ENCODE data around the gene TRIM26. TPM values are rescaled to one million over a fixed set of nuclear protein-coding genes. Genes with fewer than 3 reads are reported as not detected.
"Not testable (repeated sequence)": the region's sequence is repeated elsewhere in the genome, so short reads cannot be mapped to it uniquely, and the experiment has no call there.

The TRIM26 gene
- polyA plus RNA-seq, 3 donors: 16.4 to 26.4 (median 26.0) TPM

- intact Hi-C loops (cut with micrococcal nuclease): no loop called here
- WGBS (ENCODE audit: insufficient coverage): no CpG with 5 or more reads among the region's 1 CpG
- Mint-ChIP-seq H3K4me3 (no peak overlapping the region), H3K4me1 (peaks cover 3% of the 10 kb centered on the region), H3K27ac (no peak overlapping the region), H3K9me3 (peaks cover 8 to 27% (median 20%) of the 10 kb centered on the region in 7 donors), H3K27me3 (ENCODE audit: low read depth in 3 of 3) (peaks cover 11 to 26% (median 13%) of the 10 kb centered on the region in 3 donors), H3K36me3 (no peaks in the 10 kb centered on the region)
- peaks cover 8 to 15% of the 10 kb centered on the region in 2 donors for H3K9me3 ChIP-seq (replicated peaks in 1 of 2; ENCODE audit: control insufficient read depth in 1 of 2, insufficient read depth in 1 of 2, low read length in 2 of 2)
- no peaks in the 10 kb centered on the region for H3K79me2 ChIP-seq (ENCODE audit: insufficient read depth, low read length)
- no peak overlapping the region for H2AFZ ChIP-seq (ENCODE audit: insufficient read depth, low read depth, low read length, poor library complexity, severe bottlenecking)
- H3K4me3 ChIP-seq (replicated peaks in 1 of 3; ENCODE audit: low read depth in 2 of 3, low read length in 3 of 3): no peak overlapping the region
- H3K9ac ChIP-seq (ENCODE audit: insufficient read depth, low read length, poor library complexity, severe bottlenecking): no peak overlapping the region
- no peak for DNase-seq
- H3K27ac ChIP-seq (ENCODE audit: low read depth in 1 of 2, low read length in 2 of 2): no peak overlapping the region
- no peaks in the 10 kb centered on the region for H3K36me3 ChIP-seq (replicated peaks in 1 of 2; ENCODE audit: control insufficient read depth in 1 of 2, insufficient read depth in 2 of 2, low read length in 2 of 2)
- TF ChIP-seq CTCF (IDR thresholded peaks at IDR 0.05): no peak
- peaks cover 0 to 5% of the 10 kb centered on the region in 2 donors for H3K4me1 ChIP-seq (ENCODE audit: control insufficient read depth in 1 of 2, insufficient read depth in 2 of 2, low read length in 2 of 2)
- H3K27me3 ChIP-seq (ENCODE audit: control insufficient read depth in 2 of 2, insufficient read depth in 2 of 2, low read length in 2 of 2): peaks cover 3 to 5% of the 10 kb centered on the region in 2 donors
- no peak overlapping the region for H3K4me2 ChIP-seq (replicated peaks; ENCODE audit: extremely low read depth, low read length, poor library complexity, severe bottlenecking)
- no peaks in the 10 kb centered on the region for H4K20me1 ChIP-seq (ENCODE audit: insufficient read depth, low read length)
Observed at GRCh38 chr6:30223339-30223738, 10.1 kb upstream of the TRIM26 start.

GRCh38 chr6:30221956-30222355 lies 8.8 kb upstream of the TRIM26 start:
- DNase-seq; H3K79me2 ChIP-seq (ENCODE audit: insufficient read depth, low read length); H4K20me1 ChIP-seq (ENCODE audit: insufficient read depth, low read length); H3K4me3 ChIP-seq (replicated peaks in 1 of 3; ENCODE audit: low read depth in 2 of 3, low read length in 3 of 3); H3K4me2 ChIP-seq (replicated peaks; ENCODE audit: extremely low read depth, low read length, poor library complexity, severe bottlenecking); H3K4me3 Mint-ChIP-seq; H3K36me3 Mint-ChIP-seq; H3K9ac ChIP-seq (ENCODE audit: insufficient read depth, low read length, poor library complexity, severe bottlenecking); H3K36me3 ChIP-seq (replicated peaks in 1 of 2; ENCODE audit: control insufficient read depth in 1 of 2, insufficient read depth in 2 of 2, low read length in 2 of 2); H3K4me1 ChIP-seq (ENCODE audit: control insufficient read depth in 1 of 2, insufficient read depth in 2 of 2, low read length in 2 of 2); H3K27ac Mint-ChIP-seq; H3K4me1 Mint-ChIP-seq; intact Hi-C loops (cut with micrococcal nuclease); H2AFZ ChIP-seq (ENCODE audit: insufficient read depth, low read depth, low read length, poor library complexity, severe bottlenecking); H3K27me3 ChIP-seq (ENCODE audit: control insufficient read depth in 2 of 2, insufficient read depth in 2 of 2, low read length in 2 of 2); H3K27ac ChIP-seq (ENCODE audit: low read depth in 1 of 2, low read length in 2 of 2): not testable (repeated sequence)
- peaks cover 8 to 27% (median 20%) of the 10 kb centered on the region in 7 donors for H3K9me3 Mint-ChIP-seq
- WGBS (ENCODE audit: insufficient coverage): 97% methylated on average over 16 of the region's 23 CpGs
- H3K27me3 Mint-ChIP-seq (ENCODE audit: low read depth in 3 of 3): peaks cover 10 to 20% (median 11%) of the 10 kb centered on the region in 3 donors
- H3K9me3 ChIP-seq (replicated peaks in 1 of 2; ENCODE audit: control insufficient read depth in 1 of 2, insufficient read depth in 1 of 2, low read length in 2 of 2): peaks cover 8 to 15% of the 10 kb centered on the region in 2 donors

GRCh38 chr6:30221395-30221794 lies 8.2 kb upstream of the TRIM26 start:
- H2AFZ ChIP-seq (ENCODE audit: insufficient read depth, low read depth, low read length, poor library complexity, severe bottlenecking); intact Hi-C loops (cut with micrococcal nuclease); DNase-seq; H3K4me1 Mint-ChIP-seq; H3K36me3 Mint-ChIP-seq; H3K27me3 ChIP-seq (ENCODE audit: control insufficient read depth in 2 of 2, insufficient read depth in 2 of 2, low read length in 2 of 2); H3K79me2 ChIP-seq (ENCODE audit: insufficient read depth, low read length); H3K36me3 ChIP-seq (replicated peaks in 1 of 2; ENCODE audit: control insufficient read depth in 1 of 2, insufficient read depth in 2 of 2, low read length in 2 of 2); H3K4me2 ChIP-seq (replicated peaks; ENCODE audit: extremely low read depth, low read length, poor library complexity, severe bottlenecking); H3K4me3 Mint-ChIP-seq; H4K20me1 ChIP-seq (ENCODE audit: insufficient read depth, low read length); H3K4me1 ChIP-seq (ENCODE audit: control insufficient read depth in 1 of 2, insufficient read depth in 2 of 2, low read length in 2 of 2); H3K27ac ChIP-seq (ENCODE audit: low read depth in 1 of 2, low read length in 2 of 2); H3K9ac ChIP-seq (ENCODE audit: insufficient read depth, low read length, poor library complexity, severe bottlenecking); H3K4me3 ChIP-seq (replicated peaks in 1 of 3; ENCODE audit: low read depth in 2 of 3, low read length in 3 of 3): not testable (repeated sequence)
- H3K27me3 Mint-ChIP-seq (ENCODE audit: low read depth in 3 of 3): peaks cover 10 to 18% (median 10%) of the 10 kb centered on the region in 3 donors
- H3K27ac Mint-ChIP-seq: peak overlapping the region in 1 of 7 donors; percentile 31
- H3K9me3 Mint-ChIP-seq: peaks cover 8 to 27% (median 20%) of the 10 kb centered on the region in 7 donors
- peaks cover 8 to 15% of the 10 kb centered on the region in 2 donors for H3K9me3 ChIP-seq (replicated peaks in 1 of 2; ENCODE audit: control insufficient read depth in 1 of 2, insufficient read depth in 1 of 2, low read length in 2 of 2)
- WGBS (ENCODE audit: insufficient coverage): 92% methylated on average over 2 of the region's 6 CpGs

Measured in CD14-positive monocyte (primary cell).